Stomach smooth muscle (tissue), 2 donors: ENCODE results near the gene SCN3B.

Experiments
- H3K27ac ChIP-seq: one replicate; pipeline ENCODE4 v1.7.0; 2013; ENCODE audit warnings: mild to moderate bottlenecking, low read length, inconsistent platforms
- H3K27me3 ChIP-seq, 2 donors: one replicate each; pipeline ENCODE4 v1.7.0; 2013; ENCODE audit warnings: low read length in 2 of 2; ENCODE audit not compliant: insufficient read depth in 2 of 2, control insufficient read depth in 1 of 2
- H3K36me3 ChIP-seq, 2 donors: one replicate each; pipeline ENCODE4 v1.7.0; 2013; ENCODE audit warnings: low read length in 2 of 2; ENCODE audit not compliant: control insufficient read depth in 2 of 2, insufficient read depth in 2 of 2
- H3K4me1 ChIP-seq: one replicate; pipeline ENCODE4 v1.7.0; 2013; ENCODE audit warnings: low read length; ENCODE audit not compliant: control insufficient read depth, insufficient read depth
- H3K4me3 ChIP-seq, 2 donors: one replicate each; pipeline ENCODE4 v1.7.0; 2013; ENCODE audit warnings: low read length in 2 of 2
- H3K9ac ChIP-seq, 2 donors: one replicate each; pipeline ENCODE4 v1.7.0; 2013; ENCODE audit warnings: low read length in 2 of 2, mild to moderate bottlenecking in 1 of 2
- H3K9me3 ChIP-seq, 2 donors: one replicate each; pipeline ENCODE4 v1.7.0; 2013; ENCODE audit warnings: low read length in 2 of 2; ENCODE audit not compliant: control insufficient read depth in 2 of 2
- donor health status: healthy.
- donor health status: Pancreatic carcinoma.

The SCN3B gene

GRCh38 chr11:123585706-123586105 lies 68.7 kb downstream of the SCN3B start:
- H3K9ac ChIP-seq = no peak overlapping the region
- H3K27ac ChIP-seq = no peak overlapping the region
- peaks cover 12% of the 10 kb centered on the region for H3K4me1 ChIP-seq
- H3K9me3 ChIP-seq = no peaks in the 10 kb centered on the region
- H3K4me3 ChIP-seq = no peak overlapping the region
- peaks cover 0 to 2% of the 10 kb centered on the region in 2 donors for H3K27me3 ChIP-seq
- no peaks in the 10 kb centered on the region for H3K36me3 ChIP-seq

- Histone ChIP-seq H3K27ac (no peak overlapping the region), H3K4me1 (peaks cover 12% of the 10 kb centered on the region), H3K9ac (no peak overlapping the region), H3K27me3 (peaks cover 2 to 6% of the 10 kb centered on the region in 2 donors), H3K4me3 (no peak overlapping the region), H3K36me3 (no peaks in the 10 kb centered on the region), H3K9me3 (no peaks in the 10 kb centered on the region)
Measured at GRCh38 chr11:123585206-123585605, 69.2 kb downstream of the SCN3B start.

DNA sequence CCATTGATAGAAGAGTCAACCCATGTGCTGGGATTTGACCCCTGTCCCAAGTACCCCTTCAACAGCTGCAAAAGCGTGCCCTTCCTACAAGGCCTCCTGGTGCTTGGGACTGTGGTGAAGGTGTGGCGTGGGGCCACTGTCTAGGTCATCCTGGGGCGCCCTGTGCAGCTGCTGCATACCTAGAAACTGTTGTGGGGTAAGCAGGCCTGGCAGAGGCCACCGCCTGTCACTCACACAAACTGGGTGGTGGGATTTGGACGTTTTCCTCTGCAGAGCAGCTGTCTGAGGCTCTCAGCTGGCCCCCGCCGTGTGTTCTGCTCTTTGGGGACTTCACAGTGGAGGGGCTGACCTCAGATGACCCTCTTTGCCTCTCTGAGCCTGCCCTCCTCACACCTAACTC lies 69.7 kb downstream of the SCN3B start:
- H3K27me3 ChIP-seq = peaks cover 6 to 10% of the 10 kb centered on the region in 2 donors
- H3K9me3 ChIP-seq = no peaks in the 10 kb centered on the region
- no peak overlapping the region for H3K9ac ChIP-seq
- H3K4me1 ChIP-seq = peaks cover 7% of the 10 kb centered on the region
- no peak overlapping the region for H3K27ac ChIP-seq
- no peaks in the 10 kb centered on the region for H3K36me3 ChIP-seq
- H3K4me3 ChIP-seq = no peak overlapping the region

DNA sequence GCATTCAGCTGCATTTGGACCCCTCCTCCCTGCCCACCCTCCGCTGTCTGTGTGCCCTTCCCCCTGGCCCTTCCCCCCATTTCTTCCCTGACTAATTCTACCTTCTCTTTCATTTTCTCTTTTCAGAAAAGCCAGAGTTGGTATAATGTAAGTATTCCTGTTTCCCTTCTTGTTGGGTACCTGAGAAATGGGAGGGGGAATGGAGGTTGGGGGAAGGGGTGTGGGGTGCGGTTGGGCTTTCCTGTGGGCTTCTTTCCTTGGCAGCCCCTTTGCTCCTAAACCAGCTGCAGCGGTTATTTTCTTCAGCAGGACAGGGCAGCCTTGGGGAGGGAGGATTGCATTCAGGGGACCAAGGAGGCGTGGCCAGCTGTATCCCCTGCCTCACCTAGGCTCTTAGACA lies 70.2 kb downstream of the SCN3B start:
- Histone ChIP-seq H3K36me3 (no peaks in the 10 kb centered on the region), H3K9ac (no peak overlapping the region), H3K4me1 (peaks cover 7% of the 10 kb centered on the region), H3K4me3 (no peak overlapping the region), H3K9me3 (no peaks in the 10 kb centered on the region), H3K27ac (no peak overlapping the region), H3K27me3 (peaks cover 6 to 10% of the 10 kb centered on the region in 2 donors)

DNA sequence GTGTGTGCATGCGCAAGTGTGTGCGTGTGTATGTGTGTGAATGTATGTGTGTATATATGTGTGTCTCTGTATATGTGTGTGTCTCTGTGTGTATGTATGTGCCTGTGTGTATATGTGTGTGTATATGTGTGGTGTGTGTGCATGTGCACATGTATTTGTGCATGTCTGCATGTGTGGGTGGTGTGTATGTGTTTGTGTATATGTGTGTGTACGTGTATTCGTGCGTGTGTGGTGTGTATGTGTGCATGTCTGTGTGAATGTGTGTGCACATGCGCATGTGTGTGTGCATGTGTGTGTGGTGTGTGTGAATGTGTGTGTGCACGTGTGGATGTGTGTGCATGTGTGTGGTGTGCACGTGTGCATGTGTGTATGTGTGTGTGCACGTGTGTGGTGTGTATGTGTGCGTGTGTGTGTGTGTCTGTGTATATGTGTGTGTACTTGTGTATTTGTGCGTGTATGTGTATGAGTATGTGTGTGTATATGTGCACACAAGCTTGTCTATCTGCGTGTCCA lies 71.4 kb downstream of the SCN3B start:
- no peaks in the 10 kb centered on the region for H3K36me3 ChIP-seq
- H3K27ac ChIP-seq = no peak overlapping the region
- H3K4me3 ChIP-seq = no peak overlapping the region
- peaks cover 6 to 10% of the 10 kb centered on the region in 2 donors for H3K27me3 ChIP-seq
- H3K4me1 ChIP-seq = peaks cover 7% of the 10 kb centered on the region
- no peaks in the 10 kb centered on the region for H3K9me3 ChIP-seq
- no peak overlapping the region for H3K9ac ChIP-seq

DNA sequence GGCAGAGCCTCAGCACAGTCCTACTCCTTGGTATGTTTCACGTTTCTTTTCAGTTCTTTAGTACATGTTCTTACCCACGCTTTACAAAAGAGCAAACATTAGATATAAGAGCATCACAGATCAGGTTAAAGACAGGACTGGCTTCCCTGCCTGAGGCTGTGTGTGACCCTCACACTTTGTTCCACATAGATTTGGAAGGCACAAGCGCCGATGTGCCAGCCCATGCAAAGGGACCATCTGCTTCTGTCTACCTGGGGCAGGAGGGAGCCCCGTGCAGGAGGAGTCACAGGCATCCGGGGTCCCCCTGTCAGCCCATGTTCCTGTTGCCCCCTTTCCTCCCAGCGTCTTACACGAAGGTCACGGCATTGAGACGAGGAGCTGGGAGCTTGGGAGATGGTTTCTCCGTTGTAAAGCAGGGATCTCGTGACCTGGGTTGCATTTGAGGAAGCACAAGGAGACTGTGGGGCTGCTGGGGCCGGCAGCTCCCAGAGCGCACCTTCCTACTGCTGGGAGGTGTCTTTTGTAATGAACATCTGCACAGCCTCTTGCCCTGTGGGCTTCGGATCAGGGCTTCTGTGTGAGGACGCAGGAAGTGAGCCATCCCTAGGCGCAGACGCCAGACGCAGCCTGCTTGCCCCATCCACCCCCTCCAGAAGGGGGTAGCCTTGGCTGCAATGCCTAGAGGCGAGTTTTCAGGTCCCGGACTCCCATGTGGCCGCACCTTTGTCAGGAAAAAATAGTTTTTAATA lies 72.6 kb downstream of the SCN3B start:
- H3K27ac ChIP-seq = no peak overlapping the region
- peaks cover 6 to 11% of the 10 kb centered on the region in 2 donors for H3K27me3 ChIP-seq
- H3K9me3 ChIP-seq = no peaks in the 10 kb centered on the region
- H3K9ac ChIP-seq = no peak overlapping the region
- H3K4me1 ChIP-seq = peaks cover 7% of the 10 kb centered on the region
- H3K36me3 ChIP-seq = no peaks in the 10 kb centered on the region
- no peak overlapping the region for H3K4me3 ChIP-seq

DNA sequence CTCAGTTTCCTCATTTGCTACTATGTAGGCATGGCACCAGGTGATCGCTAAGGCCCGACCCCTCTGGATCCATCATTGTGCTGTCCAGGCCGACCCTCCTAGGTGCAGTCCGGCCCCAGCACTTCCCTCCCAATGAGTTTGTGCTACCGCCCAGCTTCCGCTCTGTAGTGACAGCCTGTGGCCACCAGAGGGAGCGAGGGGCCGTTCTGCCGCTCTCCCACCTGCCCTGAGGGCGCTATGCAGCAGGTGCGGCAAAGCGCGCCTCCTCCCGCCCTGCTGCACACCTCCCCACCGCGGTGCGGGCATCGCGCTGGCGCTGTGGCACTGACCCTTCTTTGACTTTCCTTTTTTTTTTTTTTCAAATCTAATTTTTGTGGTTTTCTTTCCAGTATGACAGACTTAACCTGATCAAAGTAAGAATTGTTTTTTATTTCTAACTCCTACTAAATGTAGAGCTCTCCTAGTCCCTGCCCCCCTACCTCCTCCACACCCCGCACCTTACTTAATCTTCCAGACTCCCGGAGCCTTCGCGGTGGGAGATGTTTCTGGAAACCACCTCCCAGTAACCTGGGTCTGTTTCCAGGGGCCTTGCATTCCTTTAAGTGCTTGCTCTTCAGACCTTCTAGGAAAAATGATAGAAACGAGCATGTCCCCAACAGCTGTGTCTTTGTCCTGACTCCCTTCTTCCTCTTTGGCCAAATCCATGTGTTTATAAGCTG lies 73.7 kb downstream of the SCN3B start:
- Histone ChIP-seq H3K4me1 (peaks cover 7% of the 10 kb centered on the region), H3K27ac (no peak overlapping the region), H3K9ac (no peak overlapping the region), H3K27me3 (peaks cover 6 to 15% of the 10 kb centered on the region in 2 donors), H3K36me3 (no peaks in the 10 kb centered on the region), H3K4me3 (no peak overlapping the region), H3K9me3 (no peaks in the 10 kb centered on the region)

DNA sequence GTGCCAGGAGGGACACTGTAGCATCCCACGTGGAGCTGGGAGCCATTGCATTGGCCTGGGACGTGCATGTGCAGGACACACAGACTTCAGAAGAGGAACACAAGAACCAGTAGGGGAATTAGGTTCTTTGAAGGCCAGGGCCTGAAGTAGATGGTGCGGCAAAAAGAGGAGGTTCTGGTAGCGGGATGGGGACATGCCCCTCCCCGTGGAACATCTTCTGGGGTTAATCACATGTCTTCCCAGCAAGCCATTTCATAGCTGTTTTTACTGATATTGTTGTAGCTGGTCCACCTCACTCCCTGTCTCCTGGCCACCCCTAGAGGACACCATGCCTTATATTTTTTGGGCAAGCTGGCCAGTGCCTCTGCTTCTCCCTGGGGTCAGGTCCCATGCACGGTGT lies 74.3 kb downstream of the SCN3B start:
- no peak overlapping the region for H3K9ac ChIP-seq
- no peaks in the 10 kb centered on the region for H3K9me3 ChIP-seq

GRCh38 chr11:123579482-123579812 lies 75.0 kb downstream of the SCN3B start:
- no peak overlapping the region for H3K9ac ChIP-seq
- H3K27ac ChIP-seq = no peak overlapping the region
- H3K4me3 ChIP-seq = no peak overlapping the region
- no peaks in the 10 kb centered on the region for H3K9me3 ChIP-seq
- H3K36me3 ChIP-seq = no peaks in the 10 kb centered on the region
- peaks cover 5% of the 10 kb centered on the region for H3K4me1 ChIP-seq
- peaks cover 6 to 15% of the 10 kb centered on the region in 2 donors for H3K27me3 ChIP-seq

More for the DNA sequence above, 74.3 kb downstream of the SCN3B start:
- H3K36me3 ChIP-seq = no peaks in the 10 kb centered on the region
- H3K27ac ChIP-seq = no peak overlapping the region
- H3K4me1 ChIP-seq = peaks cover 5% of the 10 kb centered on the region
- no peak overlapping the region for H3K4me3 ChIP-seq
- peaks cover 6 to 15% of the 10 kb centered on the region in 2 donors for H3K27me3 ChIP-seq
